Left renal pelvis (tissue), 4 donors: ENCODE measurements around the gene MAP4K1. TPM values are rescaled to one million over a fixed set of nuclear protein-coding genes. Genes with fewer than 3 reads are reported as not detected.
"Not testable (repeated sequence)": the region's sequence is repeated elsewhere in the genome, so short reads cannot be mapped to it uniquely, and the experiment has no call there.

Source experiments
- DNase-seq, 4 donors: peaks; one replicate each; pipeline ENCODE4 v3.0.0-alpha.2; 2013; ENCODE audit warnings: low read depth in 4 of 4, low spot score in 3 of 4
- polyA plus RNA-seq, 4 donors: library from polyadenylated mRNA; unstranded; fragments of 120-200 nt; gene quantifications; one replicate each; pipeline ENCODE4 v1.2.1, GENCODE V29; 2013; ENCODE audit not compliant: insufficient read length in 4 of 4

Gene MAP4K1
- polyA plus RNA-seq, 4 donors, result 2.0 to 4.2 (median 3.1) TPM

DNA sequence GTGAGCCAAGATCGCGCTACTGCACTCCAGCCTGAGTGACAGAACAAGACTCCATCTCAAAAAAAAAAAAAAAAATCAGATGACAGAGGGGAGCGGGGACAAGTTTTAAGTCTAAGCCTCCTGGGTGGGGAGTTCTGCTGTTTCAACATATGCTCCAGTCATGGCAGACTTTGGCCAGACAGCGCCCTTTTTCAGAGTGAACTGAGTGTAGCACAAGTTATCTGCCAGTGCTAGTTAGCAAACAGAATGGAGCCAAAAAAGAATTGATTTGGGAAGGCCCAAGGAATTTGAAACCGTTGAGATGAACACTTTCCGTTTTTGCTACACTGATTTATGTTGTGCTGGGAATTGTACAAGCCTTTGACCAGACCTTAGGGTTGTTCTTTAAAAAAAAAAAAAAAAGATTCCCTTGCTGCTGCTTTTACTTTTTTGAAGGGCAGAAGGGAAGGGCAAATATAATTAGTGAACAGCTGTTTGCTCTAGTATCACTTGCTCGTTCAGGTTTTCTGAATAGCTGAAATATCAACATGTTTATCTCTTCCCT lies 35.3 kb upstream of the MAP4K1 start:
- DNase-seq, result no peak

DNA sequence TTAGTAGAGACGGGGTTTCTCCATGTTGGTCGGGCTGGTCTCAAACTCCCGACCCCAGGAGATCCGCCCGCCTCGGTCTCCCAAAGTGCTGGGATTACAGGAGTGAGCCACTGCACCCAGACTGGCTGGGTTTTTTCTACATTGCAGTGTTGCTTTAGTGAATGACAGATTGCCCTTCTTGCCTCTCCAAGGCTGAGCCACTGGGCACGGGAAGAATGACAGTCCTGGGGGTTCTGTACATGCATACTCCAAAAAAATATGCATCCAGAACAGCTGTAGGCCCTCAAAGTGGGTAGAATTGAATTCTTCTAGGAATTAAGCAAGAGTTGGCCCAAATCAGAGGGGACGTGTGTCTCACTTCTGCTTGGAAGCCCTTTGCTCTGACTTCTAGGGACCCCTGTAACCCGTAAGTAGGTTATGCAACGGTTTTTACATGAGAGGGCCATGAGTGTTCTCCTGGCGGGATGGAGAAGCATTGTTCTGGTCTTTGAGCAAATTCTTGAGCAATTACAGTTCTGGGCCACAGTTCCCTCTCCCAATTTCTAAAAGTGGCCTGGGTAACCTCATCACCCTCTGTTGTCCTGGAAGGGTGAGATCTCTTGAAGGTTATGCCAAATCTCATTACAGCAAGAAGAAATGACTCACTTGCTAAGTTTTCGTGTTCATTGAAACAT lies 33.3 kb upstream of the MAP4K1 start:
- no peak for DNase-seq

DNA sequence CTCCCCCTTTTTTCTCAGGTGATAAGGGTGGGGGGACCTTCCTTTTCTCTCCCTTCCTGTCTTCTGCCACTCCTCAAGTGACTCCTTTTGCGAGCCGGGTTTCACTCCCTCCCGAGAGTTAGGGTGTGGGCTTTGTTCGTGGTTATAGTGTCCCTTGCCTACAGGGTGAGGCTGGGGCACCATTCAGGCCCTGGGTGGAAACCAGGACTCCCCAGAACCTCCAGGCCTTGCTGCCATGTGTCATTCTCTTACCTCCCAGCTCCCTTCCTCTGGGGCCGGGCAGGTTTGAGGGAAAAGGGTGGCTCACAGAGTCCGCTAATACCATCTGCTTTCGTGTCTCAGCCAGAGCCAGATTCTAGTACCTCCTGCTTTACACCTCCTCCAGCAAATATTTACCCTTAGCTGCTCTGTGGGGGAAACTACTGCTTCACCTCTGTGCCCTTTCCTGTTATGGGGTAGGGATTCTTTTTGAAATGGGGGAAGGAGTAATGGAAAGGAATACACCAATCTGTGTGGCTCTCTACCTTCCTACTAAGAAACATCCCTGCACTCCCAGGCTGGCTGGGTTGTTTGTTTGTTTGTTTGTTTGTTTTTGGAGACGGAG lies 32.5 kb upstream of the MAP4K1 start:
- no peak for DNase-seq

- DNase-seq, result no peak
Measured at GRCh38 chr19:38649305-38650171, 31.8 kb upstream of the MAP4K1 start.

GRCh38 chr19:38648769-38649304 lies 31.1 kb upstream of the MAP4K1 start:
- DNase-seq, result no peak

DNA sequence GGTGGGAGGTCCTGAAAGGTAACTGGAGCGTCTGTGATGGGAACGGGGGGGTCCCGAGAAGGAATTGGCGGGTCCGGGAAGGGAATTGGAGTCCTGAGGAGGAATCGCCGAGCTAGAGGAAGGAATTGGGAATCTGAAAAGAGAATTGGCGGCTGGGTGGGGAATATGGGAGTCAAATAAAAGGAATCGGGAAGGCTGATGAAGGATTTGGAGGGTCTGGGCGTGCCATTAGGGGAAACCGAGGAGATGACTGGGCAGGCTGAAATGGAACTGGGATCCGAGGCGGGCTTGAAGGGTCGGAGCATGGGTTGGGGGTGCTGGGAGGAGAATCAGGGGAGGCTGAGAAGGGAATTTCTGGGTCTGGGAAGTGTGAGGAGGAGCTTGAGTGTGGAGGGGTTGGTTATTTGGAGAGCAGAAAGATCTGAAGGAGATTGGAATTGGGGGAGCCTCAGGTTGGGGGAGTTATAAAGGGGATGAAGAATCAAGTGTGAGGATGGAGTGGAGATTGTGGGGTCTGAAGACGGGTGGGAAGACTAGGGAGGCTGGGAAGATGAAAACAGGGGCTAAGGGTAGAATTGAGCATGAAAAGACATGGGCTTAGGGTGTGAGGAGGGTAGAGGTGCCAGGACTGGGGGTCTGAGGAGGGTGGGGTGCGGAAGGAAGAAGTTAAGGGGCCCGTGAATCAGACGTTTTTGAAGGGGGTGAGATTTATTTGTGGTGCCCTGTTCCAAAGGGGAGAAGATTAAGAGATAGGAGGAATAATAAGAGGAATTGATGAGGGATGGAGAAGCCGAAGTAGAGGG lies 30.4 kb upstream of the MAP4K1 start:
- DNase-seq, result no peak

DNA sequence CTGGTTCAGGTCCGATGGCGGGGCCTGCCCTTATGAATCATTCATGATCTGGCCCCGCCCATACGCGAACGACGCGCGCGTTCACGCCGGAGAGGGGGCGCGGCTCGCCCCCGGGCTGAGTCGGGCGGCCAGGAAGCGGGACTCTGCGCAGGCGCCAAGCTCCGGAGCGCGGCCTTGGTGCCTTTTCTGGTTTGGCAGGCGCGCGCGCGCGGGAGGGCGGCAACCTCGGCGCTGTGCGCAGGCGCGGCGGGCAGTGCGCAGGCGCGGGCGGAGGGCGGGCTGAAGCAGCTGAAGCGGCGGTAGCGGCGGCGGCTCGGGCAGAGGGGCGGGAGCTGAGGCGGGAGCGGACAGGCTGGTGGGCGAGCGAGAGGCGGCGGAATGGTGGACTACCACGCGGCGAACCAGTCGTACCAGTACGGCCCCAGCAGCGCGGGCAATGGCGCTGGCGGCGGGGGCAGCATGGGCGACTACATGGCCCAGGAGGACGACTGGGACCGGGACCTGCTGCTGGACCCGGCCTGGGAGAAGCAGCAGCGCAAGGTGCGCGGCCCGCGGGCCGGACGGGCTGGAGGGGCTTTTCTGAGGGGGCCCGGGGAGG lies 29.7 kb upstream of the MAP4K1 start, which contains the start of gene ACTN4:
ACTN4 (plus strand) TSS at position 282 of the 598 bp plus-strand sequence; CDS start at position 379, 97 bp downstream.
- DNase-seq, result peak; percentile 92 to 96 (median 94)

DNA sequence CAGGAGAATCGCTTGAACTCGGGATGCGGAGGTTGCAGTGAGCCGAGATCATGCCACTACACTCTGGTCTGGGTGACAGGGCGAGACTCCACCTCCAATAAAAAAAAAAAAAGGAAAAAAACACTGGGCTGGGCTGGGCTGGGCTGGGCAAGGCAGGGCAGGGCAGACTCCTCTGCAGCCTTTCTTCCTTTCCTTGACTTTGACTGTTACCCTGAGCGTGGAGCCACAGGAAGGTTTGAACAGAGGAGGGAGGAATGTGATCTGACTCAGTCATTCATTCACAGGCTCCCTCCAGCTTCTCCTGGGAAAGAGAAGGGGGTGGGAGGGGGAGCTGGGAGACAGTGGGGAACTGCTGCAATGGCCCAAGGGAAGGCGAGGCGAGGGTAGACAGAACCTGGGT lies 27.0 kb upstream of the MAP4K1 start:
- DNase-seq, result no peak

- DNase-seq, result no peak
Measured at GRCh38 chr19:38642176-38642575, 24.4 kb upstream of the MAP4K1 start.

DNA sequence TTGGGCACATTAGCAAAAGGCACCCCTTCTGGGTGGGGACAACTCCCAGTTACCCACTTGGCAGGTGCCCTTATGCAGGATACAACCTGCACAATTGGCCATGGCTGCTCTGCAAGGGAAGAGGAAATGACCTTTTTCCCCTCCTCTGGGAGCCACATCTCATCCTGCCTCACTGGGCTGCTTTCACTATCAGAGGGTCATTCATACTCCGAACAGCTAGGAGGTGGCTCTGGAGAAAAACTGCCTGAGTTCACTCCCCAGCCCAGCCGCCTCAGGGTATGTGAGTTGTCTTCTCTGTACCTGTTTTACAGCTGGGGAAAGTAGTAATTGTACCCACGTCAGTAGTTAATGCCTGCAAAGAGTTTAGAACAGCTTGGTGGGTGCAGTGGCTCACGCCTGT lies 22.6 kb upstream of the MAP4K1 start:
- no peak for DNase-seq

GRCh38 chr19:38639679-38640078 lies 21.9 kb upstream of the MAP4K1 start:
- DNase-seq, result no peak

GRCh38 chr19:38638461-38638860 lies 20.7 kb upstream of the MAP4K1 start:
- DNase-seq, result no peak

DNA sequence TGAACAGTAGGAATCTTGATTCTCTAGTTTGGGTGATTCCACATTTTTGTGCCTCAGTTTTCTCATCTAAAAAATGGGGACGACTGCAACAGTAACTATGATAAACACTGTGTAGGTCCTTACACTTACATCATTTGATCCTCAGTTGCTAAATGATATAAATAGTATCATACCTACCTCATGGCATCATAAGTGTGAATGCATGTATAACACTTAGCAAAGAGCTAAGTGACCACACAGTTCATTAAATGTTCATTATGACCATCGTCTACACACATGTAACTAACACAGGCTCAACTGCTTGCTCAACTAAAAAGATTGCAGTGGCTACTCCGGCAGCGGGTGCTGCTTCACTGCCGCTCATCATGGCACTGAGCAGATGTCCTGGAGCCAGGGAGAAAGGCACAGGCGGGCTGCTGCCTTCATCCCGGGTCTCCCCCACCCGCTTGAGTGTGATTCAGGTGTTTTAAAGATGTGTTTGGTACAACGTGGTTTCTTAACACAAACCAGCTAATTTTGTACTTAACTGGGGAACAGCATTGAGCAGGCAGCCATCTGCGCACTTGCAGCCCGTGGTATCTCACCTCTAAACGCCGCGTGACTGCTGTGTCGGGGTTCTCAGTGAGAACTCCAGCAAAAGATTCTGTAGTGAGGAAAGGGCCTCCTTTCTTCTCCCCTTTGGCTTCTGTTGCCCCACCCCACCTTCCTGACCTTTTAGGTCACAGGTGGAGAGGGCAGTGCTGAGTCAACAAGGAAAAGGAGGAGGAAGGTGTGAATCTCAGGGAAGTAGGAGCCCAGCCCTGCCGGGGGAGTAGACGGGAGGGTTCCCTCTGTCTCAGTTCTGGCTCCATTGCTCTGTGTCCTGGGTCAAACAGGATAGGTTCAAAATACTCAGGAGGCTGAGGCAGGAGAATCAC lies 18.0 kb upstream of the MAP4K1 start:
- no peak for DNase-seq

DNA sequence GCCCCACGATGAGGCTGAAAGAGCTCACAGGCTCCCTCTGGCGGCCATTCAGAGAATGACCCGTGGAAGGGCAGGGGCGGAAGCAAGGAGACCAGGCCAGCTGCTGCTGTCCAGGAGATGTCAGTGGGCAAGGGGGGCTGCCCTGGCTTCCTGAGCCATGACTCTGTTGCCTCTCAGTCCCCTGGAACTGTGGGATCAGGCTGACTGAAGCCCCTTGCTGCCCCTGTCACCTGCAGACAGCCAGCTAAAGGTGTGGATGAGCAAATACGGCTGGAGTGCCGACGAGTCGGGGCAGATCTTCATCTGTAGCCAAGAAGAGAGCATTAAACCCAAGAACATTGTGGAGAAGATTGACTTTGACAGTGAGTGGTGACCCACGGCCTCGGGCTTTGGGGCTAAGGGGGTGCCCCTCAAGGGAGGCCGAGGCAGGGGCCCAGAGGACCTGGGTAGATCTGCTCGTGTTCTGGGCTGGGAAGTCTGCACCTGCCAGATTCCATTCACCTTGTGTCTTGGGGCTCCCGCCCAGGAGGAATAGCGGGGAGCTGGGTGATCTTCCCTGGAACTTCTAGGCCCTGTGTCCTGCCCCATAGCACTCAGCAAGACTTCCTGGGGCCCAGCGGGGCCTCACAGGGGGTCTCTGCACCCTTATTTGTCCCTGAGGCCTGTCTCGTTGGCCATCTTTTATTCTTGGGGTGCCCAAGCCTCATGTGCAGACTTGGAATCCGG lies 17.2 kb upstream of the MAP4K1 start:
- DNase-seq, result no peak

DNA sequence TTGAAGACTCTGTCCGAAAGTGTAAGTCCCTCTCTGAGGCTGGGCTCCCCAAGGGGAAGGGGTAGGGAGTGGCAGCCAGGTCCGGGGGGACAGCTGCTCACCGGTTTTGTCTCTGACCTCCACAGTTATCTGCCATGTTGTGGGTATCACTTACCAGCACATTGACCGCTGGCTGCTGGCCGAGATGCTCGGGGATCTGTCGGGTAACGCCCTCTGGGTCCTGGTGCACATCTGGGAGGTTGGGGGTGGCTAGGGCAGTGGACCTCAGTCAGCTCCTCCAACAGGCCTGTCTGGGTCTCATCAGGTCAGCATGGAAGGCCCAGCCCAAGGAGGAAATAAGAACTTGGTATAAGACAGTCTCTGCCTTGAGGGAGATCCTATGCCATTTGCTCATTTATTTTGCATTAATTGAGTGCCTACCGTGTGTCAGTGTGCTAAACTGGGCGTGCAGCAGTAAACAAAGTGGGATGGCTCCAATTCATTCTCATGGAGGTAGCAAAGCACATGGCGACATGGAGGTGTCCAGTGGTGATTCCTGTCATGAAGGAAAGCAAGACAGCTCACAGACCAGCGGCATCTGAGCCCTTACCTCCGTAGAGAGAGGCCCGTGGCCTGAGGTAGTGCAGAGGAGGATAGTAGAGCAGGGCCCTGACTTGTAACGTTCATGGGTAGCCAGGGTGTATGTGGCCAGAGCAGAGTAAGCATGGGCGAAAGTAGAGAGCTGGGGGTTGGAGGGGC lies 14.9 kb upstream of the MAP4K1 start:
- DNase-seq, result no peak

DNA sequence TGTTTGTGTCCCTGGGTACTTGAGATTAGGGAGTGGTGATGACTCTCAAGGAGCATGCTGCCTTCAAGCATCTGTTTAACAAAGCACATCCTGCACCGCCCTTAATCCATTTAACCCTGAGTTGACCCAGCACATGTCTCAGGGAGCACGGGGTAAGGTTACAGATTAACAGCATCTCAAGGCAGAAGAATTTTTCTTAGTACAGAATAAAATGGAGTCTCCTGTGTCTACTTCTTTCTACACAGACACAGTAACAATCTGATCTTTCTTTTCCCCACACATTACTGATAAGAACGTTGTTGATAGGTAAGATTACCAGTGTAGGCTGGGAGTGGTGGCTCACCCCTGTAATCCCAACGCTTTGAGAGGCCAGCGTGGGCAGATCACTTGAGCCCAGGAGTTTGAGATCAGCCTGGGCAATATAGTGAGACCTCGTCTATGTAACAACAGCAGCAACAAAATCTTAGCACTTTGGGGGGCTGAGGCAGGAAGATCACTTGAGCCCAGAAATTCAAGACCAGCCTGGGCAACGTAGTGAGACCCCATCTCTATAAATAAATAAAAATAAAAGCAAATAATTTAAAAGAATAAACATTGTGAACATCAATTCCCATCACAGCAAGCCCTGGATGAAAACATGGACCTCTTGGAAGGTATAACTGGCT lies 14.2 kb upstream of the MAP4K1 start:
- not testable (repeated sequence) for DNase-seq

- DNase-seq, result not testable (repeated sequence)
Measured at GRCh38 chr19:38631301-38631700, 13.5 kb upstream of the MAP4K1 start.
